ENCODE results near the gene KLHDC8A.

KLHDC8A gene

DNA sequence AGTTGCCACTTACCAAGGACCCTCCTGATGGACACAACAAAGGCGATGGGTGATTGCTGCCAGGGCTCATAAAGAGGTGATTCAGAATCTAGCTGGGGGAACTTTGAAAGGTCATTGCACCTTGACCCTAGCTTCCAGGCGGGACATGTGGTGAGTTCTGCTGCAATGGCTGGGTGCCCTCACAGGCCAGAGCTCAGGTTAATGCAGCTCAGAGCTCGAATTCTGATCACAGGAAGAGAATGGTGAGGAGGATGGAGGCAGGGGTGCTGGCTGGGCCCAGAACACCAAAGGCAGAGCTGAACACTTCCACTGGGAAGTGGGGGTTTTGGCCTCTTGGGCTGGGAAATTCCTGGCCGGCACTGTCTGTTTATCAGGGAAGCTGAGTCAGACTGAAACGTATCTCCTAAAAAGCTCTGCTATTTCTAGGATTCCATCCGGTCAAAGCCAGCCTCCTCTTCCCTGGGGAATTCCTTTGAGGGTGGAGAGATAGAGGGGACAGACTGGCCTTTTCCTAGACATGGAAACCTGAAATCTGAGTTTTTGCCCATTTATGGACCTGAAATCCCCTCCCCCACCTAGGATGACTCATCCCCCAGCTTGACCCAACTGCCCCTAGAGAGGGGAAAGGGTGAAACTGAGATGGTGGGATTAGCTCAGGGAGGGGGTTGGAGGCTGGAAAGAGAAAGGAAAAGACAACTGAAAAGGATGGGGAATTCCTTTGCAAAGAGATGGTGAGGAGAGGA is 62.4 kb downstream of the KLHDC8A start:
- no peak for FAIRE-seq

GRCh38 chr1:205293350-205294074 is 63.2 kb downstream of the KLHDC8A start:
- FAIRE-seq = no peak

GRCh38 chr1:205291596-205291995 is 65.1 kb downstream of the KLHDC8A start:
- no peak for FAIRE-seq

GRCh38 chr1:205287767-205288559 is 68.8 kb downstream of the KLHDC8A start:
- no peak for FAIRE-seq

- FAIRE-seq = no peak
Observed at GRCh38 chr1:205287076-205287475, 69.6 kb downstream of the KLHDC8A start.

GRCh38 chr1:205286335-205286950 is 70.3 kb downstream of the KLHDC8A start:
- no peak for FAIRE-seq
